Transverse colon (tissue), 4 donors: ENCODE results near the gene MOBP. TPM values are rescaled to one million over a fixed set of nuclear protein-coding genes. Genes with fewer than 3 reads are reported as not detected.

Source experiments
- DNase-seq: peaks from one replicate; pipeline ENCODE4 v3.0.0-alpha.2; 2019
- H3K27ac ChIP-seq, 4 donors: fragments of 200-600 bp; sonication (generic); 2 replicates each; pipeline ENCODE4 v1.5.1; 2016 to 2018; ENCODE audit warnings: inconsistent platforms in 4 of 4
- H3K27me3 ChIP-seq: fragments of 200-600 bp; sonication (generic); 2 replicates; pipeline ENCODE4 v1.5.1; 2017; ENCODE audit warnings: inconsistent platforms
- H3K36me3 ChIP-seq, 4 donors: fragments of 200-600 bp; sonication (generic); 2 replicates each; pipeline ENCODE4 v1.5.1; 2017 to 2019; ENCODE audit warnings: inconsistent platforms in 4 of 4
- H3K4me1 ChIP-seq, 4 donors: fragments of 200-600 bp; sonication (generic); 2 replicates each; pipeline ENCODE4 v1.5.1; 2017 to 2020; ENCODE audit warnings: inconsistent platforms in 4 of 4
- H3K4me3 ChIP-seq, 4 donors: fragments of 200-600 bp; sonication (generic); 1 replicate in 1 of 4; 2 replicates in 3 of 4; pipeline versions ENCODE4 v1.5.1 to v1.6.1; 2017 to 2019; ENCODE audit warnings: inconsistent platforms in 4 of 4
- H3K9me3 ChIP-seq, 2 donors: fragments of 200-600 bp; sonication (generic); 2 replicates each; pipeline ENCODE4 v1.5.1; 2017 to 2019; ENCODE audit warnings: inconsistent platforms in 2 of 2
- CTCF ChIP-seq, 5 experiments: fragments of 200-600 bp in 3 of 5; fragments of 450-650 bp in 2 of 5; sonication (generic) in 3 of 5; IDR thresholded peaks; 1 replicate in 2 of 5; 2 replicates in 3 of 5; pipeline ENCODE4 v1.5.1; 2016 to 2017; ENCODE audit warnings: antibody characterized with exemption in 5 of 5, inconsistent platforms in 3 of 5, mild to moderate bottlenecking in 2 of 5, moderate library complexity in 1 of 5
- EP300 ChIP-seq: sonication (generic); formaldehyde crosslinking; IDR thresholded peaks from one replicate; pipeline ENCODE4 v1.6.1; 2017; ENCODE audit warnings: antibody characterized with exemption, low read depth
- POLR2A ChIP-seq: fragments of 450-650 bp; IDR thresholded peaks from one replicate; pipeline ENCODE4 v1.6.1; 2016; ENCODE audit warnings: antibody characterized with exemption, mild to moderate bottlenecking, moderate library complexity
- POLR2AphosphoS5 ChIP-seq, 3 donors: sonication (generic); formaldehyde crosslinking; IDR thresholded peaks; one replicate each; pipeline ENCODE4 v1.6.1; 2016; ENCODE audit warnings: antibody characterized with exemption in 3 of 3
- WGBS, 2 donors: methylation state at CpG; one replicate each; pipeline ENCODE4 v1.1.5; 2018; ENCODE audit warnings: low coverage in 1 of 2; 5-methylcytosine and 5-hydroxymethylcytosine counted together
- in situ Hi-C, 4 donors: fragments of 200-750 bp; cut with MboI; loops; one replicate each; pipeline versions ENCODE4 v1.15.0 to v1.15.1; 2017; ENCODE audit warnings: low sequenced_read_pairs in 3 of 4, low pct_ligation_motif_present in 1 of 4, low pct_unique_long_range_greater_than_20kb in 1 of 4
- intact Hi-C: fragments of 100-400 bp; cut with DNase I; formaldehyde crosslinking; loops from one replicate; pipeline ENCODE4 v1.15.1; 2023; ENCODE audit warnings: low total_unique reads
- total RNA-seq, 4 donors: library from RNA; depleted of rRNA; stranded (reverse); fragments of >200 nt; gene quantifications; one replicate each; pipeline ENCODE4 v1.1.0, GENCODE V29; 2016

Gene MOBP
- total RNA-seq, 4 donors from 2014 or later = 0.27 to 5.2 (median 1.3) TPM; not detected in 1

- Histone ChIP-seq H3K27me3 (no peaks in the 10 kb centered on the region), H3K9me3 (no peaks in the 10 kb centered on the region), H3K4me3 (no peak overlapping the region), H3K4me1 (peaks cover 0 to 9% (median 2%) of the 10 kb centered on the region in 4 donors), H3K27ac (no peak overlapping the region), H3K36me3 (no peaks in the 10 kb centered on the region)
- DNase-seq = no peak
- intact Hi-C loops = no loop called here
- WGBS, 2 donors = 69% methylated on average over 1 of the region's 1 CpG; no CpG with 5 or more reads in 1 of the 2 donors
- in situ Hi-C loops = no loop called here
- TF ChIP-seq EP300 = no peak
- TF ChIP-seq POLR2AphosphoS5 (IDR thresholded peaks at IDR 0.05) = no peak
Observed at GRCh38 chr3:39435006-39435748, 32.3 kb upstream of the MOBP start.

GRCh38 chr3:39438880-39439279 is 28.6 kb upstream of the MOBP start:
- no peaks in the 10 kb centered on the region for H3K36me3 ChIP-seq
- H3K4me1 ChIP-seq = peaks cover 0 to under 1% (median 0%) of the 10 kb centered on the region in 4 donors
- TF ChIP-seq EP300 (no peak), POLR2A (no peak), POLR2AphosphoS5 (IDR thresholded peaks at IDR 0.05) (no peak), CTCF (IDR thresholded peaks at IDR 0.05) (no peak)
- in situ Hi-C loops (no loop called here), intact Hi-C loops (no loop called here)
- H3K27me3 ChIP-seq = no peaks in the 10 kb centered on the region
- DNase-seq = no peak
- no peak overlapping the region for H3K27ac ChIP-seq
- 44 to 59% methylated on average over 4 of the region's 4 CpGs for WGBS, 2 donors
- no peak overlapping the region for H3K4me3 ChIP-seq
- H3K9me3 ChIP-seq = no peaks in the 10 kb centered on the region

- intact Hi-C loops = no loop called here
- Histone ChIP-seq H3K27ac (no peak overlapping the region), H3K4me1 (no peaks in the 10 kb centered on the region), H3K36me3 (no peaks in the 10 kb centered on the region), H3K27me3 (no peaks in the 10 kb centered on the region), H3K9me3 (no peaks in the 10 kb centered on the region), H3K4me3 (no peak overlapping the region)
- 97% methylated on average over 8 of the region's 8 CpGs; no CpG with 5 or more reads in 1 of the 2 donors for WGBS, 2 donors
- TF ChIP-seq POLR2AphosphoS5 (IDR thresholded peaks at IDR 0.05) (no peak), CTCF (IDR thresholded peaks at IDR 0.05) (no peak), EP300 (no peak), POLR2A (no peak)
- no peak for DNase-seq
- in situ Hi-C loops = loop anchor here in 2 of 4 donors (10.0 kb wide), 2 partner anchors 54 to 64 kb away; no protein-coding TSS in a partner anchor
Observed at GRCh38 chr3:39440316-39440715, 27.2 kb upstream of the MOBP start.

- 78% methylated on average over 4 of the region's 4 CpGs; no CpG with 5 or more reads in 1 of the 2 donors for WGBS, 2 donors
- no peak for DNase-seq
- H3K27me3 ChIP-seq = no peaks in the 10 kb centered on the region
- intact Hi-C loops = no loop called here
- no peaks in the 10 kb centered on the region for H3K36me3 ChIP-seq
- in situ Hi-C loops = loop anchor here in 2 of 4 donors (10.0 kb wide), 2 partner anchors 51 to 61 kb away; no protein-coding TSS in a partner anchor
- no peak overlapping the region for H3K27ac ChIP-seq
- TF ChIP-seq EP300 (no peak), CTCF (IDR thresholded peaks at IDR 0.05) (no peak), POLR2A (no peak), POLR2AphosphoS5 (IDR thresholded peaks at IDR 0.05) (no peak)
- no peak overlapping the region for H3K4me3 ChIP-seq
- H3K9me3 ChIP-seq = no peaks in the 10 kb centered on the region
- peaks cover 0 to 10% (median 6%) of the 10 kb centered on the region in 4 donors for H3K4me1 ChIP-seq
Observed at GRCh38 chr3:39443530-39443929, 23.9 kb upstream of the MOBP start.
